Frontal cortex (tissue), 4 donors: ENCODE results near the gene MEGF8. TPM values are rescaled to one million over a fixed set of nuclear protein-coding genes. Genes with fewer than 3 reads are reported as not detected.

ENCODE experiments used
- DNase-seq, 2 donors: peaks; one replicate each; pipeline ENCODE4 v3.0.0; 2012; ENCODE audit warnings: low spot score in 2 of 2
- FAIRE-seq: peaks from 2 replicates; lab custom pipeline; 2012; peaks lifted over from hg19 to GRCh38; lab: Jason Lieb, UNC
- total RNA-seq: library from RNA; depleted of rRNA; stranded (reverse); fragments of >200 nt; gene quantifications from one replicate; pipeline ENCODE4 v1.2.3, GENCODE V29; 2014
- donor health status: control.
- donor health status: control.
- donor health status: control.

Gene MEGF8
- total RNA-seq, 1 donor from 2014 or later = 35.9 TPM

GRCh38 chr19:42349378-42350107, 24.1 kb downstream of the MEGF8 start:
- DNase-seq (no peak), FAIRE-seq (no peak)

- FAIRE-seq (no peak), DNase-seq (no peak)
Observed at GRCh38 chr19:42350417-42350816, 25.0 kb downstream of the MEGF8 start.

- no peak for FAIRE-seq
- DNase-seq = no peak
Observed at GRCh38 chr19:42351079-42351735, 25.8 kb downstream of the MEGF8 start.

DNA sequence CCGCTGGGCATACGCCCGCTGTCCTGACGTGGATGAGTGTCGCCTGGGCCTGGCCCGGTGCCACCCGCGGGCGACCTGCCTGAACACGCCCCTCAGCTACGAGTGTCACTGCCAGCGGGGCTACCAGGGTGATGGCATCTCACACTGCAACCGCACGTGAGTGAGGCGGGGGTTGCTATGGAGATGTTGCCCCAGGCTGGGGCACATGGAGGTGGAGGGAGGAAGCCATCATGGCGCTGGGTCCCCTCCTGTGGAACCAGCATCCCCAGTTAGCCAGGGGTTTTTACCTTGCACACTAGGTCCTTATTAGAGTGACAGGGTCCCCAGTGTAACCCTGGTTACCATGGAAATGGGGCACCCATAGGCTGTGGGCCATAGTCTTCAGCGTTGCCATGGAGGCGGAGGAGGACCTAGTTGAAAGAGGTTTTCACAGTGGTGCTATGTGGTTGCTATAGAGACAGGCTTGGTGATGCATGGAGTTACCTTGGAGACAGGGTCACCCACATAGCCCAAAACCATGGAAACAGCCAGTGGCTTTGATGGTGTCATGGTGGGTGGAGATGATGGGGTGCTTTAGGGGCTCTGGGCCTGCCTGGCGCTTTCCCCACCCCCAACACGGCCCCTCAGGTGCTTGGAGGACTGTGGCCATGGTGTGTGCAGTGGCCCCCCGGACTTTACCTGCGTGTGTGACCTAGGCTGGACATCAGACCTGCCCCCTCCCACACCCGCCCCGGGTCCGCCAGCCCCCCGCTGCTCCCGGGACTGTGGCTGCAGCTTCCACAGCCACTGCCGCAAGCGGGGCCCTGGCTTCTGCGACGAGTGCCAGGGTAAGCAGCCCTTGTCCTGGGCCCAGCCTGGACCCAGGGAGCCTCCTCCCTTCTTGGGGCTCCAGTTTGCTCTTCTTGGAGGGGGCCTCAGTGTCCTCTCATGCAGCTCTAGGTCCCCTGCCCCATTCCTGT, 27.1 kb downstream of the MEGF8 start:
- DNase-seq = peak; percentile 52 to 65
- FAIRE-seq = no peak

- no peak for DNase-seq
- no peak for FAIRE-seq
Observed at GRCh38 chr19:42353341-42354015, 28.0 kb downstream of the MEGF8 start.

DNA sequence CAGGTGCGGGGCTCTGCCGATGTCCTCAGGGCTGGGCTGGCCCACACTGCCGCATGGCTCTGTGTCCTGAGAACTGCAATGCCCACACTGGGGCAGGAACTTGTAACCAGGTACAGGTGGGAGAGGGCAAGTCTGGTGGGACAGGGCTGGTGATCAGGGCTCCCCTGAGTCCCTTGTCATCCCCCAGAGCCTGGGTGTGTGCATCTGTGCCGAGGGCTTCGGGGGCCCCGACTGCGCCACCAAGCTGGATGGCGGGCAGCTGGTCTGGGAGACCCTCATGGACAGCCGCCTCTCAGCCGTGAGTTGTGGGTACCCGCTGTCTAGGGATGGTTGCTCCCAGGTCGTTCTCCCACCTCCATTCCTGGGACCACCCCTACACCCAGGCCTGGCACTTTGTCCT, 30.5 kb downstream of the MEGF8 start:
- DNase-seq (no peak), FAIRE-seq (no peak)

DNA sequence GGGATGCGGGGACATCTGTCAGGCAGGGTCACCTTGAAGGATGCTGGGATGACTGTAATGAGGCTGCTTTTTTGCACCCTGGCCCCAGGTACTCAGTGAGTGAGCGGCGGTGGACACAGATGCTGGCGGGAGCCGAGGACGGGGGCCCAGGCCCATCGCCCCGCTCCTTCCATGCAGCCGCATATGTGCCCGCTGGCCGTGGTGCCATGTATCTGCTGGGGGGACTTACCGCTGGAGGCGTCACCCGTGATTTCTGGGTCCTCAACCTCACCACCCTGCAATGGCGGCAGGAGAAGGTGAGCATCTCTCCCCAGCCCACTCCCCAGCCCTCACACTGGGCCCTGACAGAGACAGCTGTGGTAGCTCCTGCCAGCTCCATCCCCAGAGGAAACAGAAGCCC, 31.3 kb downstream of the MEGF8 start:
- DNase-seq (no peak), FAIRE-seq (no peak)

GRCh38 chr19:42357290-42357689, 31.9 kb downstream of the MEGF8 start:
- DNase-seq (no peak), FAIRE-seq (no peak)

DNA sequence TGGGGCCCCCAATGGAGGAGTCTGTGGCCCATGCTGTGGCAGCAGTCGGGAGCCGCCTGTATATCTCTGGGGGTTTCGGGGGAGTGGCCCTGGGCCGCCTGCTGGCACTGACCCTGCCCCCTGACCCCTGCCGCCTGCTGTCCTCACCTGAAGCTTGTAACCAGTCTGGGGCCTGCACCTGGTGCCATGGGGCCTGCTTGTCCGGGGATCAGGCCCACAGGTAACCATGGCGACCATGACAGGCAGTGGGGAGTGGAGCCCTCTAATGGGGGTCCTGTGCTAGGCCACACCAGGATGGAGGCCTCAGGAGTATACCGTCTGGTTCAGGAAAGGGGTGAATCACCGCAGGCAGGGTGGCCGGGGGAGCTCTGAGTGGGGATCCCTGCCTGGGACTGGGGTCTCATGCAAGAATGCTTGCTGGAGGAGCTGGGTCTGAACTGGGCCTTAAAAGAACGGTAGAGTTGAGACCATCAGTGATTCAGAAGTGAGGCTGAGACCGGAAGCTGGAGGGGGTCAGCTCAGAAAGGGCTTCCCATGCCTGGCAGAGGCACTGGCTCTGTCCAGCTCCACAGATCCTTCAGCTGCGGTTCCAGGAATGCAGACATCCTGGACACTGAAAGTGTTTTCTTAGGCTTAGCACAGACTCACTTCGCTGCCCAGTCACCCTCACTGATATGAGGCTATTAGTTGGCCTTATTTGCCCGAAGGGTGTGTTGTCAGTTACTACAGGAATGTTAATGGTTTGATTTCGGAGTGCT, 35.5 kb downstream of the MEGF8 start:
- no peak for DNase-seq

DNA sequence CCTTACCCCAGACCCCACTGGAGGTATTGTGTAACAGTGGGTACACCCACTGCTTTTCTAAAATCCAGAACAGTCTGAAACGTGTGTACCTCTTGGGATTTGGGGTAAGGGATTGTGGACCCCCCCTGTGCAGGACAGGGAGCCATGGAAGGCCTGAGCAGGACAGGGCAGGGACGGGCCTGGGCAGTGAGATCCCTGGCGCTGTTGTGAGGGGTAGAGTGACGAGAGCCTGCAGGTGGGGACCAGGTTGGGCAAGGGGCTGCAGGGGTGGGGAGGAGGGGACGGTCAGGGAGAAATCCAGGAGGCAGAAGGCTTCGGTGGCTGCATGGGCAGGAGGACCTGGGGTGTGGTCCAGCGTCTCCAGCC, 36.1 kb downstream of the MEGF8 start:
- FAIRE-seq (no peak), DNase-seq (no peak)

More for the DNA sequence above, 35.5 kb downstream of the MEGF8 start:
- FAIRE-seq = no peak

DNA sequence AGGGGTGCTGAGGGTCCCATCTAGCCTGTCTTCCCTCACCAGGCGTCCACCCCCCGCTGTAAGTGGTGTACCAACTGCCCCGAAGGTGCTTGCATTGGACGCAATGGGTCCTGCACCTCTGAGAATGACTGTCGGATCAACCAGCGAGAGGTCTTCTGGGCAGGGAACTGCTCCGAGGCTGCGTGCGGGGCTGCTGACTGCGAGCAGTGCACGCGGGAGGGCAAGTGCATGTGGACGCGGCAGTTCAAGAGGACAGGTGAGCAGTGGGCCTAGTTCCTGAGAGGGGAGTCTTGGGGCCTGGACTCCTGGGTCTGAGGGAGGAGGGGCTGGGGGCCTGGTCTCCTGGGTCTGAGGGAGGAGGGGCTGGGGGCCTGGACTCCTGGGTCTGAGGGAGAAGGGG, 36.9 kb downstream of the MEGF8 start:
- FAIRE-seq (no peak), DNase-seq (no peak)

- FAIRE-seq = no peak
- DNase-seq = no peak
Observed at GRCh38 chr19:42362891-42363440, 37.5 kb downstream of the MEGF8 start.

- DNase-seq = no peak
- no peak for FAIRE-seq
Observed at GRCh38 chr19:42363614-42364346, 38.3 kb downstream of the MEGF8 start.

- DNase-seq = no peak
- no peak for FAIRE-seq
Observed at GRCh38 chr19:42366673-42367072, 41.2 kb downstream of the MEGF8 start.

DNA sequence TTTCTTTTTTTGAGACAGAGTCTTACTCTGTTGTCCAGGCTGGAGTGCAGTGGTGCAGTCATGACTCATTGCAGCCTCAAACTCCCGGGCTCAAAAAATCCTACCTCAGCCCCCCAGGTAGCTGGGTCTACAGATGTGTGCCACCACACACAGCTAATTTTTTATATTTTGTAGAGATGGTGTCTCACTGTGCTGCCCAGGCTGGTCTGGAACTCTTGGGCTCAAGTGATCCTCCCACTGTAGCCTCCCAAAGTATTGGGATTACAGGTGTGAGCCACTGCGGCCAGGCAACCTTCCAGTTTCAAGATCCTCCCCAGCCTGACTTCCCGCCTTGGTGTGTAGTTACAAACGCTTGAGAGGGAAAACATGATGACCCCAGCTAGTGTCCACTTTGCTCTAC, 42.5 kb downstream of the MEGF8 start:
- no peak for FAIRE-seq
- no peak for DNase-seq

GRCh38 chr19:42368360-42368759, 42.9 kb downstream of the MEGF8 start:
- DNase-seq (no peak), FAIRE-seq (no peak)

GRCh38 chr19:42368765-42369164, 43.3 kb downstream of the MEGF8 start:
- no peak for DNase-seq
- FAIRE-seq = no peak

DNA sequence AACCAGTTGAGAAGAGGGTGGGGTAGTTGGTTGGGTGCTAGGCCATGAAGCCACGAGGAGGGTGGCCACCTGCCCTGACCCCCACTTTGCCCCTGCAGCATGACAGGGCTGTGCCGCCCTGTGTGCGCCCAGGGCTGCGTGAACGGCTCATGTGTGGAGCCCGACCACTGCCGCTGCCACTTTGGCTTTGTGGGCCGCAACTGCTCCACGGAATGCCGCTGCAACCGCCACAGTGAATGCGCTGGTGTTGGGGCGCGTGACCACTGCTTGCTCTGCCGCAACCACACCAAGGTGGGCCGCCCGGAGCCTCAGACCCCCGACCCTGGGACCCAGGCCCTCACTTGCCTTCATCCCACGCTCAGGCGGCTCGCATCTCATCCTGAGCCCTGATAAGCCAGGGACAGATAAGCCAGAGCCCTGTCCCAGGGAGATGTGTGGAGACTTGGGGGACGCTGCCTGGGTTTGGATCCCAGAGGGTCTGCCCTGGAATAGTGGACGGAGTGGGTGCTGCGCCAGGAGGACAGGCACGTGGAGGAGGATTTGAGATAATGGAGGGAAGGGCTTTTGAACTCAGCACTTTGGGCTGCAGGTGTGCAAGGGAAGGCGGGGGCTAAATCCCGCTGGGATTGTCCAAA, 44.1 kb downstream of the MEGF8 start:
- DNase-seq = no peak
- no peak for FAIRE-seq
